CD4-positive, alpha-beta T cell treated with Interleukin-4 for 1 hour (primary cell): Measurements from ENCODE around the gene CYBC1.
"Not testable (repeated sequence)": the region's sequence is repeated elsewhere in the genome, so short reads cannot be mapped to it uniquely, and the experiment has no call there.

Experiments
- DNase-seq, 2 donors: peaks; one replicate each; pipeline ENCODE4 v3.0.0-alpha.2; 2020 to 2022

Gene CYBC1

DNA sequence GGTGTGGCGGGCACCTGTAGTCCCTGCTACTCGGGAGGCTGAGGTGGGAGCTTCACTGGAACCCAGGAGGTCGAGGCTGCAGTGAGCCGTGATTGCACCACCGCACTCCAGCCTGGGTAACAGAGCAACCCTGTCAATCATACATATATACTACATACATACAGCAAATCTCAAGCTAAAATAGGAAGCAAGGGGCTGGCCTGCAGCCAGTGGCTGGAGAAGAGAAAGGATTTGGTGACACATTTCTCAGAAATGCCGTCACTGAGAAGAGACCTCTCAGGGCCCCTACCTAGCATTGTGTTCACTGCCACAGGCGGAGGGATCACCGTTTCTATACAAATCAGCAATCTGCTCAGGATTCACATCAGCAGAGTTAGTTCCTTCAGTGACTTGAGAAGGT lies 24.9 kb upstream of the CYBC1 start:
- no peak for DNase-seq

DNA sequence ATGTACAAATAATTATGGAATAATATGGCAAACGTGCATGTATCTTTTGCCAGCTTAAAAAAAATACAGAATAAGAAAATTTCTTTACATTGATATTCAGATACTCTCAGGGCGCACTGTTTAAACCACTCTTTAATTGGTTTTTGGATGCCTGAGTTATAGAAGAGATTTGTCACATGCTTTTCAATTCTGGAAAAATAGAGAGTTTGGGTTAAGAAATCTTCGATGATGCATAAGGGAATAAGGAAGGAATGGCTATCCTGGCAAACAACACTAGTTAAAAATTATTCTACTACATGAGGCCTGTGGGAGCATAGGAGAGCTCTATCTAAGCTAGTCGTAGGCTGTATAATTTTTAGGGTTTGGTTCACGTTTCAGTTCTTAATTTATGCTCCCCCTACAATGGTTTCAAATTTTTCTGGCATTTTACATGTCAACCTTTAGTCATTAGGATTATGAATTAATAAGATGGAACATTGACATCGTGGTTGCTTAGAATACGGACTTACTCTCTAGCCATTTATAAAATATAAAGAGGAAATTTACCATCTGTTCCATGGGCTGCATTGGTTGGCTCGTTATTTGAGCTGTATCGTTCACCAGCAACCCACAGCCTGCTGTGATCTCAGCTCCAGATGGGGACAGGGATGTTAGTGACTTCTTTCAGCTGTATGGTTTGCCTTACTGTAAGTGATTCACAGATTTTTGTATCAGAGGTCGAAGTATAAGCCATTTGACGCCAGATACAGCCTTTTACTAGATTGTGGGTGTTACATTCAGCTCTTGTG lies 23.9 kb upstream of the CYBC1 start:
- no peak for DNase-seq

DNA sequence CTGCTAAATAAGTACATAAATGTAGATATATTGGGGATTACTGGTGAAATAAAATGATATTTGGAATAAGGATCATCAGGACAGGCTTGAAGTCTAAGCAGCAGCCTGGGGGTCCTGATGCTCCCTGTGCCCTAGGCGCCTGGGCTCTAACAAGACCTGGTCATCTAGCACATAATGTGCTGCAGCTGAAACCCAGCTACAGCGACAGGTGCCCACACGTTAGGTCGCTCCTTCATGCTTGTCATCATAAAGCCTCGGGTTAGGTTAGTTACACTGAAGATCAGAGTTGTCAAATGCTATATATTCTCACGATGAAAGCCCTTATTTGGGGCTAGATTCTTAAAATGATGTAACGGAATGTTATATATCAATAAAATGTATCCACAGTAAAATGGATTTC lies 19.5 kb upstream of the CYBC1 start:
- no peak for DNase-seq

DNA sequence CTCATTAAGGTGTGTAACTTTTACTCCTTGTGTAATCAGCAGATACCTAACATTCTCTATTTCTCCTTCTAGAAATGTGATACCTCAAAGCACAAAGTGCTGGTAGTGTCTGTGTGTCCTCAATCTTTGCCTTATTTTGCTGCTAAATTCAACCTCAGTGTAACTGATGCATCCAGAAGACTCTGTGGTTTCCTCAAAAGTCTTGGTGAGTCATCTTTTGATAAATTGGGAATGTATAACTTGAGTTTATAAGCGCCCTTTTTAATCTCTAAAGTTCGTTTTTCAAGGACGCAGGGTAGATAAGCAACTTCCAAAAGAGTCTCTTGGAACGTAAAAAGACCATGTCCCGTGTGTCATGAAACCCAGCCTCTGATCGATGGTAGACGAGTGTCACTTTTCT lies 18.1 kb upstream of the CYBC1 start:
- no peak for DNase-seq

DNA sequence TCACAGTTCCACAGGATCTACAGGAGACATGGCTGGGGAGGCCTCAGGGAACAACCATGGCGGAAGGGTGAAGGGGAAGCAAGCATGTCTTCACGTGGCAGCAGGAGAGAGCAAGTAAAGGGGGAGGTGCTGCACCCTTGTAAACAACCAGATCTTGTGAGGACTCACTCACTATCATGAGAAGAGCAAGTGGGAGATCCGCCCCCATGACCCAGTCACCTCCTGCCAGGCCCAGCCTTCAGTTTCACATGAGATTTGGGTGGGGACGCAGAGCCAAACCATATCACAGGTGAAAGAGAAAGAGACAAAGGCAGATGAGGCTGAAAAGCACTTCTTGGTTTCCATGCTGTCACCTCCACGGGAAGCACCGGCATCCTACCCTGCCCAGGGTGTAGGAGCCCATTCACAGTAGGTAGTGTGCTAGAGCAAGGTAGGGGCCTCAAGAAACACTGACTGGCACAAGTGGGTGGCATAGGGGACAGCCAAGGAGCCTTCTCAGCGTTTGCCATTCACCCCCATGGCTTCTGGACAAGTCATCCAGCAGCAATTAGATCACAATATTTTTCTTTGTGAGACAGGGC lies 14.6 kb upstream of the CYBC1 start:
- no peak for DNase-seq

DNA sequence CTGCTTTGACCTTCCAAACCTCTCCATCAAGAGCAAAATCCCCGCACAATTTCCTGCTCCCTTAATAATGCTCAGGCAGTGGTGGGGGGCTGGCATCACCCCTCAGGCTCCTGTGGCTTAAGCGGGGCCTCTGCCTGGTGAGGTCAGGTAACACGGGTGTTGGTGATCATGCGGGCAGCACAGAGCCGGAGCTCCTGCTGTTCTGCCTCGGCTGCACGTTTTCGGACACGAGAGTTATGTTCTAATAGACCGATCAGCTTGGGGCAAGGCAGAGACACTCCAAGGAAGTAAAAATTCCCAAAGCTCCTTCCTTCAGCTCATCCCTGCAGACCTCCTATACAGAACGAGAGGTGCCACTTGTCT lies 14.0 kb upstream of the CYBC1 start:
- no peak for DNase-seq

DNA sequence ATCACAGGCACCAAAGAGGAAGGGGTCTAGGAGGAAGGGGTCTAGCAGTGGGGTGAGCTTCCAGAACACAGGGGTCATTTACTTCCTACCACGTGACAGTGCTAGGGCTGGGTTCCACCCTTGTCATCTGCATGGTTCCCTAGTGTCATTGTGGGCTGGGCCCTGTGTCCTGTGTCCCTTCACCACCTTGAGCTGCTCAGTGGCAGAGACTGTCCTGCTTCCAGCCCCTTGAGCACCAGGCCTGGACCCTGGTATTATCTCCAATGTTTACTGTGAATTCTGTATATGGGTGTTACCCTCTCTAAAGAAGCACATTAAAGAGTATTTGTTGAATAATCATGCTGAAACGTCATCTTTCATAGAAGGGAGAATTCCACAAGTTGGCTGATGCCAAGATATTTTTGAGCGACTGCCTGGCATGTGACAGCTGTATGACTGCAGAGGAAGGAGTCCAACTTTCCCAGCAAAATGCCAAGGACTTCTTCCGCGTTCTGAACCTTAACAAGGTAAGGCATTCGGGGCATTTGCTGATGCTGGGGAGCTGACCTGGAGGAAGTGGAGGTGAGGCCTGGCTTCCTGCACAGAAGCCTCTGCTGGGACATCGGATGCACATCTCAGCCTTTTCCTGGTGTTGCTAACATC lies 13.5 kb upstream of the CYBC1 start:
- no peak for DNase-seq

DNA sequence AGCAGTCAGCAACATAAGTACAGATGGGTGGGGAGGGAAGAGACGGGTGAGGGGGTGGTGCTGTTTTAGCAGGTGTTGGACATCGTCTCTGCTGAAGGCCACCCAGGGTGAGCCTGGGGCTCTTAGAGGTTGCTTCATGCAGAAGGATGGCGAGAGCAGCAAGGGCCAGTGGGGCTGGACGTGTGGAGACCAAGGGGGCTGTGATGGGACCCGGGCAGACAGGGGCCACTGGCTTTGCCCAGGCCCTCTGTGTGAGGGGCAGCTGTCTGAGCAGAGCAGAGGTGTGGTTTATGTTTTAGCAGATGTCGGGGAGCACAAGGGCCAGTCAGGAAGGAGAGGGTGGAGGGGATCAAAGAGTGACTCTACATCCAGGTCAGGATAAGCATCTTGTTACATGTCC lies 12.8 kb upstream of the CYBC1 start:
- no peak for DNase-seq

DNA sequence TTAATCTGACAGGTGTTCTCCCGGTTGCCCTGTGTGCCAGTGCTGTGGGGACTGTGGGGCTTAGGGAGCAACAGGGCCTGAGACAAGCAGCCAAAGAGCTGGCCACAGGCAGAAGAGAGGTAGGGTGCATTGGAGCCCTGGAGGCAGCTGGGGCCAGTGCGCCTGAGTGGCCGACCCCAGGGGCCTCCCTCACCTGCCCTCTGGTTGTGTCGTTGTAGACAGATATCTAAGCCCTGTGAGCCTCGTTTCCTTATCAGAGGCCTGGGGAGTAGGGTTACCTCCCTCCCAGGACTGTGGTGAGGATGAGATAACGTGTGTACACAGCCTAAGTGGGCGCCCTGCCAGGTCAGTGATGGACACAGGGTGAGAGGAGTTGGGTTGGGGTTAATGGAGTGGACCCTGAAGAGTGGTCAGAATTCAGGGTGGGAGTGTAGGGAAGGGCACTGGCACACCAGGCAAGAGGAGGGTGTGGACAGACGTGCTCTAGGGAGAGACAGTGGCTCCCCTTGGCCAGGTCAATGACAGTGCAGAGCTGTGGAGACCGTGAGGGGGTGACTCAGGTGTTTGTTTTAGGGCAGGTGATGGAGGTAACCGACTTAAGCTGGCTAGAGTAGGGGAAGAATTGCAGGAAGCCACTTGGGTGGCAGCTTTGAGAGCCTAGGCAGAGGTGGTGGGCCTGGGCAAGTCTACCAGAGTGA lies 11.4 kb upstream of the CYBC1 start:
- DNase-seq = no peak

DNA sequence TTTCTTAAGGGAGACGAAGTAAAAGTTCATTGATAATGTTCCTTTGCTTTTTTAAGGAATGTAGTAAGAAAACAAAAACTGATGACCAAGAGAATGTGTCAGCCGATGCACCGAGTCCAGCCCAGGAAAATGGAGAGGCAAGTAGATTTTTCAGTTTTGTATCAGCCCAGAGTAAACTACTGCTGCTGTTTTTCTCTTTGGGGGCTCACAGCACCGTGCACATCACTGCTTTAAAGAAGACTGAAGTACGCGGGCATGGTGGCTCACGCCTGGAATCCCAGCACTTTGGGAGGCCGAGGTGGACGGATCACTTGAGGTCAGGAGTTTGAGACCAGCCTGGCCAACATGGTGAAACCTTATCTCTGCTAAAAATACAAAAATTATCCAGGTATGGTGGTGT lies 9.4 kb upstream of the CYBC1 start:
- not testable (repeated sequence) for DNase-seq

DNA sequence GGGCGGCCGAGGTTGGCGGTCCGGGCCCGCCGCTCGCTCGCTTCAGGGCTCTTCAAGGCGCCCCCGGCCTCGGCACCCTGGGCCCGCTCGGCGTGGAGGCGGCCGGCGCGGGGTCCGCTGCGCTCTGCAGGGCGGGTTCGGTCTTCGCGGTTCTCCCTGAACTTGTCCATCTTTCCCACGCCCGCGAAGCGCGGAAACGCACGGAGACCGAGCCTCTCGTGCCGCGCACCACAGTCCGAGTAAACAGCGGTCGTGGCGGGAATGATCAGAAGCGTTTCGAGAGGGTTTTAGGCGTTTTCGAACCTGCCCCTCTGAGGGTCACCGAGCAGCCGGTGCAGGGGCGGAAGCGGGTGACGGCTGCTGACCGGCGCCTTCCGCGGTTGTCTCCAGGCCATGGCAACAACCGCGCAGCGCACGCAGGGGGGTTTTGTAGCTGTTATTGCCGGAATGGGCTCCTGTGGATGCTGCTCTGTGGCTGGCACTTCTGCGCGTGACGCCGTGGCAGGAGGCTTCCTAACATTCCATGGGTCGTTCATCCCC lies 8.4 kb upstream of the CYBC1 start:
- DNase-seq = peak; percentile 35 to 47

DNA sequence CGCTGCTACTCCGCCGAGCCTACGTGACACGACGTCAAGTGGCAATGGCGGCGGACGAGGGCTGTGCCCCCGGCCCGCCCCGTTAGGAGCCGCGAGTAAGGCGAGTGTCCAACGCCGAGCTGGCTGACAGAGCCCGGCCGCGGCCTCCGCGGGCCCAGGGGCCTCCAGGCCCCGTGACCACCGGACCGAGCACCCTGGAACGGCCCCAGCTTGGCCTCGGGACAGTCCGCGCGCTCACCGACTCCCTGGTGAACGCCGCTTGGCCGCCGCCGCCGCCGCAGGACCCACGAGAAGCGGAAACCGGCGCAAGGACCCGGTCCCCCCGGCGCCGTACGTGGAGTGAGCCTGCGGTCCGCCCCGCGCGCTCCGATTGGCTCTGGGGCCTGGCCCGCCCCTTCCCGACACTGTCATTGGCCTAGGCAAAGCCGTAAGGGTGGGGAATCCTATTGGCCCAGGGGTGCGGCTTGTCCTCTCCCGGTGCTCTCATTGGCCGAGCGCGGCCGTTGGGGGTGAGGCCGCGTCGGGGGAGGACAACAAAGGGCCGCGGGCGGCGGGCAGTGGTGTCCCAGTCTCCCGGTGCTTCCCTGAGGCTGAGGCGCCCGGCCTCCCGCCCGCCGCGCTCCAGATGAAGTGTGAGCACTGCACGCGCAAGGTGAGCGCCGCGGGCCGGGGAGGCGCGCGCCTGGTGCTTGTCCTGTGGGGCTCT lies 7.8 kb upstream of the CYBC1 start, which contains the start of gene NARF:
NARF (plus strand) TSS at position 563 of the 706 bp plus-strand sequence; CDS start at position 626, 63 bp downstream.
- peak; percentile 96 to 97 for DNase-seq

DNA sequence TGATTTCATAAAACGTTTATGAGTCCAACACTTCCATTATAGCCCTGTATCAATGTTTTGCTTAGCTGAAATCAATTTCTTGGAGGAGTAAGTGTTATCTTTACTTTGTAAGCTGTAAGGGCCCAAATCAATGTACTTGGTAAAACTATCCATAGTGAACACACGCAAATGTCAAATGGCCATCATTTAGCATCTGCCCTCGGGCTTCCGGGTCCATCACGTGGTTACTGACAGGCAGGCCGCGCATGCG lies 7.3 kb upstream of the CYBC1 start:
- peak in 1 of 2 donors; percentile 96 for DNase-seq

DNA sequence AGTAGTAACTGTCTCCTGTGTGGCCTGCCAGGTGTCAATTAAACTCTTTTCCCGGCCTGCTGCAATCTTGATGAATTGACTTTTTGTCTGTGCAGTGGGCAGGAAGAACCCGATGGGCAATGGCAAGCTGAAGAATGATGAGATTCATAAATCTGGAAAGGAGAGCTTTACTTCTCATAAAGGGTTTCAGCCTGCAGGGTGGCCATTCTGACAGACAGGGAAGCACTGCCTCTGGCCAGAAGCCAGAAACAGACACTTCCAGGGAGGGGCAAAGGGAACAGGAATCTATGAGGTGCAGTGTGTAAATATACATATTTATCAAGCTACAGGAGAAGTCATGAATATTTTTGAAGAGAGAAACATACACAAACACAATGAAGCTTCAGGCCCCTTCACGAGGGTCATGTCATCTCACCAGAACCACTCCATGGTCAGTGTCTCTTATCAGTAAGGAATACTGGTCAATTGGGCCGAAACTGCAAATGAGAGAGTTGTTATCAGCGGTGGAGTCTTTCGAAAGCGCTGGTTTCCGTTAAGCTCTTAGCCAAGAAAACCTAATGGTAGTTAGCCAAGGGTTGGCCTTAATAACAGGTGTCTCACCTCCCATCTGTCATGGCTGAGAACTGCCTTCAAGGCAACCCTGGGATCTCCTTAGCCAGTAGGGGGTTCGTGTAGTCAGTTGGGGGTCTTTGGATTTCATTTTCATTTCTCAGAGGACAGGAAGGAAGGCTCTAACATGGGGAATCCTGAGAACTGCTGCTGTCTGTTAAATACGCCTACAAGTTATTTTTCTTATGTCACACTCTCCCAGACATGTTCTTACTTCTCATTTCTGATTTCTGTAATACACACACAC lies 6.7 kb upstream of the CYBC1 start:
- no peak for DNase-seq

DNA sequence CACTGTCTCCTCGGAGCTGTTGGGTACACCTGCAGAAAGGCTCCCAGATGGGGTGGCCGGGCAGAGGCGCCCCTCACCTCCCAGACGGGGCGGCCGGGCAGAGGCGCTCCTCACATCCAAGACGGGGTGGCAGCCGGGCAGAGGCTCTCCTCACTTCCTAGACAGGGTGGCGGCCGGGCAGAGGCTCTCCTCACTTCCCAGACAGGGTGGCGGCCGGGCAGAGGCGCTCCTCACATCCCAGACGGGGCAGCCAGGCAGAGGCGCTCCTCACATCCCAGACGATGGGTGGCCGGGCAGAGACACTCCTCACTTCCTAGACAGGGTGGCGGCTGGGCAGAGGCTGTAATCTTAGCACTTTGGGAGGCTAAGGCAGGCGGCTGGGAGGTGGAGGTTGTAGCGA lies 3.2 kb upstream of the CYBC1 start:
- DNase-seq = not testable (repeated sequence)

DNA sequence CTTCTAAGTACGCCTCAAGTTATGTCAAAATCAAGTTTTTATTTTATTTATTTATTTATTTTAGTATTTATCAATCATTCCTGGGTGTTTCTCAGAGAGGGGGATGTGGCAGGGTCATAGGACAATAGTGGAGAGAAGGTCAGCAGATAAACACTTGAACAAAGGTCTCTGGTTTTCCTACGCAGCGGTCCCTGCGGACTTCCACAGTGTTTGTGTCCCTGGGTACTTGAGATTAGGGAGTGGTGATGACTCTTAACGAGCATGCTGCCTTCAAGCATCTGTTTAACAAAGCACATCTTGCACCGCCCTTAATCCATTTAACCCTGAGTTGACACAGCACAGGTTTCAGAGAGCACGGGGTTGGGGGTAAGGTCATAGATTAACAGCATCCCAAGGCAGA lies 2.6 kb upstream of the CYBC1 start:
- not testable (repeated sequence) for DNase-seq

DNA sequence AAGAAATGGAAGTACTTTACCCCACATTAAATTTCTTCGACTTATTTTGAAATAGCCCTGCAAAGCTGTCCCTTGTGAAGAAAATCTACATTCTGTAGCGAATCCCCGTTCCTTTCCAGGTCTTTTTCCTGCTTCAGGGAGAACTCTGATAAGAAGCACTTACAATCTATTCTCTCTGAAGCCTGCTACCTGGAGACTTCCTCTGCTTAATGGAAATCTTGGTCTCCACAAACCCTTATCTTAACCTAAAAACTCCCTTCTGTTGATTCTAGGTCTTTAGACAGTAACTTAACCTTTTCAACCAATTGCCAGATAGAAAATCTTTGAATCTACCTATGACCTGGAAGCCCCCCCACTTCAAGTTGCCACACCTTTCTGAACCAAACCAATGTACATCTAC lies 1.6 kb upstream of the CYBC1 start:
- no peak for DNase-seq

DNA sequence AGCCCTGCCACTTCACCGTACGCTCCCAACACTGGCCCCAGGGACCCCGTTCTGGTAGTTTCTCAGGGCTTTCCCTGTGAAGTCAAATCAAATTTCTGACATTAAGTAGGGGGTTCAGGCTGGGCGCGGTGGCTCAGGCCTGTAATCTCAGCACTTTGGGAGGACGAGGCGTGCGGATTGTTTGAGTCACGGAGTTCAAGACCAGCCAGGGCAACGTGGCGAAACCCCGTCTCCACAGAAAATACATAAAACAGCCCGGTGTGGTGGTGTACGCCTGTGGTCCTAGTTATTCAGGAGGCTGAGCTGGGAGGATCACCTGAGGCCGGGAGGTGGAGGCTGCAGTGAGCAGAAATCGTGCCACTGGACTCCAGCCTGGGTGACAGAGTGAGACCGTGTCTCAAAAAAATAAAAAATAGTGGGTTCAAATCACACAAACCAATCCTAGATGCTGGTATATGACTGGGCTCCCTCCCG lies 632 bp downstream of the CYBC1 start:
- DNase-seq = peak in 1 of 2 donors; percentile 29

DNA sequence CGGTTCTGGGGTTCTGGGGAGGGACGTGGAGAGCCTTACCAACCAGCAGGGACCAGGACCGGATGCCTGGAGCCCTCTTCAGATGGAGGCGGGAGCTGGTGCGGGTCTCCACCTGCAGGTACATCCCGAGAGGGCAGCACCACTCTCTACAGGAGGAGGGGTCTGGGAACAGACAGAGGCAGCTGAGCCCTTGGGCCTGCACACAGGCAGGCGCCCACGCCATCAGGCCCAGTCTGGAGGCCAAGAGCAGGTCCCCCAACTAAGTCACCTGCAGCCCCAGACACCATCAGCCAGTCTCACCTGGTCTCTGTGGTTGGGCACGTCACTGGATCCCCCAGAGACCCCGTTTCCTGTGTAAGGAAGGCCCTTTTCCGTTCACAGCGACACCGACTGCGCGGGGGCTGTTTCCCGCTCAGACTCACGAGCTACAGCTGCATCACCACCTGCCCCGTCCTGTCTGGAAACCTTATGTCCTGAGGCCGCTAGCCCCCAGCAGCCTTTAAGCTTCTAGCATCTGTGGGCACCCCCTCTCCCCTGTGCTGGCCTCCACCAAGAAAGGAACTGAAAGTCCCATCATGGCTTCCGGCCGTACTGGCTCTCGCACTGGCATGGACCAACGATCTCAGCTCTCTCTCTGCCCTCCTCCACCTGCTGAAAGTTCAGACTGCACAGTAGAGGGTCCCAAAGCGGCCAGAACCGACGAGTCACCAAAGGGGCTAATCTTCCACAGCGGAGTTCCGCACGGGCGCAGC lies 1.2 kb downstream of the CYBC1 start:
- DNase-seq = peak; percentile 82 to 91

DNA sequence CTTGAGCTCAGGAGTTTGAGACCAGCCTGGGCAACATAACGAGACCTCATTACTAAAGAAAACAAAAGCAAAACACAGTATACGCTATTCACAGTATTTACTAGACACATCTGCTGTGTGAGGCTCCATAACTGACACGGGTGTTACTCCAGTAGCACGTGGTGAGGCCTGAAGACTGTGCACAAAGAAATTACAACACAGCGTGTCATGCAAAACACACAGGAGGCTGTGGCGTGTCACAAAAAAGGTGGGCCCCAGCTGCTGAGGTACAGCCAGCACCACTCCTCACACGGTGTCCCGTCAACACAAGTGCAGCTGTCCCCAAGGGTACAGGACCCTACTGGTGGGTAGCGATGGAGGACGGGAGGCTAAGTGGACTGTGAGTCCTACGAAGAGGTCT lies 2.7 kb downstream of the CYBC1 start:
- DNase-seq = no peak

DNA sequence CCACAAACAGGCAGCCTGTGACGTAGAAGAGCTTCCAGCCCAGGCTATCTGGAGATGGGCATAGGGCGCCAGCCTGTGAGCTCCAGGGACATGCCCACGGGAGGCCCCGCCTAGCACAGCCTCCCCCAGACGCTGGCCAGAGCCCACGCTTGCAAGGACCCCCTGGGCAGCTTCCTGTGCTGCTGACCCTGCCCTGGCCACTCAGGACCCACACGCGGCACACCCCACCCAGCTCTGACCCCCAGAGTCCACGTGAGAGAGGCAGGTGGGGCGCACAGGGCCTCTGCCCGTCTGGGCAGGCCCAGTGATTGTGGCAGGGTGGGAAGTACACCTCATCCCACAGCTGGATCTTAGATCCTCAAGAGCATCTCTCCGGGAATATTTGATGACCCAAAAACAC lies 3.9 kb downstream of the CYBC1 start:
- no peak for DNase-seq
